Ishikawa (cell line): Measurements from ENCODE around the gene FAM81A.

ENCODE experiments used
- CREB1 ChIP-seq: IDR thresholded peaks from 2 replicates; pipeline ENCODE4 v1.6.1; 2012; ENCODE audit warnings: low read depth
- MAX ChIP-seq: IDR thresholded peaks from 2 replicates; pipeline ENCODE4 v1.6.1; 2012
- NFIC ChIP-seq: IDR thresholded peaks from 2 replicates; pipeline ENCODE4 v1.6.1; 2012
- REST ChIP-seq: IDR thresholded peaks from 2 replicates; pipeline ENCODE4 v1.6.1; 2012; ENCODE audit warnings: low read depth, mild to moderate bottlenecking

GRCh38 chr15:59457103-59457502 lies 19.1 kb downstream of the FAM81A start:
- TF ChIP-seq REST (no peak), CREB1 (no peak), MAX (no peak), NFIC (no peak)
